HG02885 (cell line): ENCODE measurements around the gene MSI1.
"Not testable (repeated sequence)": the region's sequence is repeated elsewhere in the genome, so short reads cannot be mapped to it uniquely, and the experiment has no call there.

ENCODE experiments used
- ATAC-seq: cut with Tn5 transposase; IDR thresholded peaks from one replicate; pipeline ENCODE4 v1.9.1; 2021; ENCODE audit warnings: mild to moderate bottlenecking; ENCODE audit not compliant: unreplicated experiment, poor library complexity

The MSI1 gene

DNA sequence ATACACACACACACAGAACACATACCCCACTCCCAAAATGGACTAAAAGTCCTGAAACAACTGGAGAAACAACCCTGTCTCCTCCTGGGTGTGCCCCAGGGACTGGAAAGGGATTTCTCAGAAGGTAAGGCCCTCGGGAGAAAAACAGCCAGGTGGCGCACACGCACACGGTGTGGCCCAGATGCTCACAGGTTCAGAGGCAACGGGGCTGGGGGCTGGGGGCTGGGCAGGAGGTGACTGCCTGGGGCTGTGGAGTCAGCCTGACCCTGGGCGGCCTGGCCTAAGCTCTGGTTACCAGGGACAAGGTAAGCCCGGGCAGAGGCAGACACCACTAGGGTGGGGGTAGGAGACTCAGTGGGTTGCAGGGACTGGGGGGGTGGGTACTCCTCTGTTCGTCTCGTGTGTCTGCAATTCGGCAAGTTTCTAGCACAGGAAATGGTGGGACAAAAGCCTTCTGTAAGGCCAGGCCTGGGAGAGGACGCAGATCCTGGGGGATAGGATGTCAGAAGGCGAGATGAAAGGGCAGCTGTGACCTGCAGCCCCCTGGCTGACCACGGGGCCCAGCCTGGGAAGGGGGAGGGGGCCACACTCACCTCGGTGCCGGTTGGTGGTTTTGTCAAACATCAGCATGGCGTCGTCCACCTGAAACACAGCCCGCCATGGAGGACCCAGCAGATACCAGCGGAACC, 10.4 kb downstream of the MSI1 start:
- no peak for ATAC-seq

GRCh38 chr12:120357104-120357503, 11.9 kb downstream of the MSI1 start:
- ATAC-seq, result no peak

- no peak for ATAC-seq
Observed at GRCh38 chr12:120356567-120357030, 12.4 kb downstream of the MSI1 start.

GRCh38 chr12:120353556-120354317, 15.2 kb downstream of the MSI1 start:
- ATAC-seq, result no peak

- no peak for ATAC-seq
Observed at GRCh38 chr12:120353136-120353535, 15.8 kb downstream of the MSI1 start.

GRCh38 chr12:120352117-120352516, 16.8 kb downstream of the MSI1 start:
- no peak for ATAC-seq

GRCh38 chr12:120350576-120351350, 18.2 kb downstream of the MSI1 start:
- ATAC-seq, result no peak

DNA sequence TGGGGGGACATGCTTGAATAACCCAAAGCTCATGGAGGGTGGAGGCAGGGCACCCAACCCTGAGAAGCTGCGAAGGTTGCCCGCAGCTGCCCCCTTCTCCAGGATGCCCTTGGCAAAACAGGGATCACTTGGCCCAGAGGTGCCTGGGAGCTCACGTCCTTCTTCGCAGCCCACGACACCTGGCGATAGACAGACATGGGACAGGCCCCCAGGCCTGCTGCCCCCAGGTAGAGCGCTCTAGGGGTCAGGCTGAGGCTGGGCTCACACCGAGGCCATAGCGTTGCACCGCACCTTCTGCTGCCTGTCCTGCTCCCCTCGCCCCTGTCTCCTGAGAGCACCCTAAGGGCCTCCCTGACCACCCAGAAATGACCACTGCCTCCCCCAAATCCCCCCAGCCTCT, 21.2 kb downstream of the MSI1 start:
- no peak for ATAC-seq

DNA sequence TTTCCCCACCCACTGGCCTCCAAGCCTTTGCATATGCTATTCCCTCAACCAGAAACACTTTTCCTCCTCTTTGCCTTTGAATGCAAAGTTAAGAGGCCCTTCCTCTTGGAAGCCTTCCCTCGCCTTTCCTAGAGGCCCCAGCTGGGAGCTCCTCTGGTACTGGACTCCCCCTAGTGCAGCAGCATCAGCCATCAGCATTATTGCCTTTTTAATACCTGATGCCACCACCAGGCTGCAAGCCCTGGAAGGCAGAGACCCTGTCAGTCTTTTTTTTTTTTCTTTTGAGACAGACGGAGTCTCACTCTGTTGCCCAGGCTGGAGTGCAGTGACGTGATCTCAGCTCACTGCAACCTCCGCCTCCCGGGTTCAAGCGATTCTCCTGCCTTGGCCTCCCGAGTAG, 22.3 kb downstream of the MSI1 start:
- ATAC-seq, result no peak

DNA sequence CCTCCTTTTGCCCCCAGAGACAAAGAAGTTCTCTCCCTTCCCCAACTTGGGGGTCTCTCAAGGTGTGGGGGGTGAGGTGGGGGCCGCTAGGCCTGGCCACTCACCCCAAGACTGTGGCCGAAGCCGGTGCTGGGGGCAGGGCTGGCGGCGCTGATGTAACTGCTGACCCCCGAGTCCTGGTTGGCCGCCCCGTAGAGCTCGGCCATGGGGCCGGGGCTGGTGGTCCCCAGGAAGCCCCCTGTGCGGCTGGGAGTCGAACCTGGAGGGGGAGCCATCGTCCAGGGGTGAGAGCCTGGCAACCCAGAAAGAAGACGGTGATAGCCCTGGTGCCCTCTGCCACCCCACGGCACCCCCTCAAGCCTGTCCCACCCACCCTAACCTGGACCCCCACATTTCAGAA, 22.9 kb downstream of the MSI1 start:
- no peak for ATAC-seq

DNA sequence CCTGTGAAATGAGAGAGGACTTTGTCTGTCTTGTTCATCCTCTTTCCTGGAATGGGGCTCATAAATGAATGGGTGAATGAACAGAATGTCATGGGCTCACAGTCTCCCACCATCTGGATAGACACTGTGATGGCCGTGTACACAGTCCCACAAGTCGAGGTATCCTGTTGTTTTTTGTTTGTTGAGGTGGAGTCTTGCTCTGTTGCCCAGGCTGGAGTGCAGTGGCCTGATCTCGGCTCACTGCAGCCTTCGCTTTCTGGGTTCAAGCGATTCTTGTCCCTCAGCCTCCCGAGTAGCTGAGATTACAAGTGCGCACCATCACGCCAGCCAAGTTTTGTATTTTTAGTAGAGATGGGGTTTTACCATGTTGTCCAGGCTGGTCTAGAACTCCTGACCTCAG, 25.3 kb downstream of the MSI1 start:
- no peak for ATAC-seq

DNA sequence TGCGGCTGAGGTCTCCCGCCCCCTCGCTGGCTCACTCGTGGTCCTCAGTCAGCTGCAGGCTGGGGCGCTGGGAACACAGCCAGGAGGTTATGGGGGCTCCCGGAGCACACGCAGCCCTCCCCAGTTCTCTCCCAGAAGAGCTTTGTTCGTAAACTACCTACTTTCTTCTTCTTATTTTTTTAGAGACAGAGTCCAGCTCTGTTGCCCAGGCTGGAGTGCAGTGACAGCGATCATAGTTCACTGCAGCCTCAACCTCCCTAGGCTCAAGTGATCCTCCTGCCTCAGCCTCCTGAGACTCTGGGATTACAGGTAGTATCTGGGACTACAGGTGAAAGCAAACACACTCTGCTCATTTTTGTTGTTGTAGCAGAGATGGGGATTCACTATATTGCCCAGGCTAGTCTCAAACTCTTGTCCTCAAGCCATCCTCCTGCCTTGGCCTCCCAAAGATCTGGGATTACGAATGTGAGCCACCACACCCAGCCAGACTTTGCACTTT, 25.9 kb downstream of the MSI1 start:
- no peak for ATAC-seq

DNA sequence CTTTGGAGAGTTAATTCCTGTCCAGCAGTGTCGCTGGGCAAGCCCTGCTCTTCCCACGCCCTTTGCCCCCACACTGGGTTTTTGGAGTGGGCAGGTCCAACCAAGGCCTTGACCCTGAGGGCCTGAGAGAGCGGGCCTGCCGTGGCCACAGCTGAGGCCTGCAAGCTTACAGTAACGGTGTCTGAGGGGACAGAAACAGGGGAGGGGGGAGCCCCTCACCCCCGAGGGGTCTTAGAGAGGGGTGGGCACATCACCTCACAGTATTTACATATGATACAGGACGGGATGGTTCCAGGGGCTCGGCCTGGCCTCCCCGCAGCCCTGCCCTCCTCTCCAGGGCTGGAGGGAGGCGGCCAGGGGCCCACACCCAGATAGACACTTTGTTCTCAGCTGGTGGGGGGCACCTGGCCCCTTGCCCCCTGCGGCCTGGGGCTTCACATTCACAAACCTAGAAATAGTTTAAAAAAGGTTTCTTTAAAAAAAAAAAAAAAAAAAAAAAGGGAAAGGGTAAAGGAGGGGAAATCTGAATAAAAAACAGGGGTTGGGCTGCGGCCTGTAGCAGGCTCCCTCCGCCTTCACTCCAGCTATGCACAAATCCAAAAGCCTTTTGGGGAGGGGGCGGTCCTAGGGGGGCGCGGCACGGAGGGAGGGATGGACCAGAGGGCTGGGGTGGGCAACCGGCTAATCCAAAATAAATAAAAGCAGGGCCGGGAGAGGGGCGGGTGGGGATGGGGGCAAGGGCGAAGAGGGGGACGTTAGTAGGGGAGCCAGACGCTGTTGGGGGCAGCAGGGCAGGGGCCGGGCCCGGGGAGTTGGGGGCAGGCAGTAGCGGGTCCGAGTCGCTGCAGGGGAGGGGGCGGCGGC, 26.6 kb downstream of the MSI1 start:
- no peak for ATAC-seq

DNA sequence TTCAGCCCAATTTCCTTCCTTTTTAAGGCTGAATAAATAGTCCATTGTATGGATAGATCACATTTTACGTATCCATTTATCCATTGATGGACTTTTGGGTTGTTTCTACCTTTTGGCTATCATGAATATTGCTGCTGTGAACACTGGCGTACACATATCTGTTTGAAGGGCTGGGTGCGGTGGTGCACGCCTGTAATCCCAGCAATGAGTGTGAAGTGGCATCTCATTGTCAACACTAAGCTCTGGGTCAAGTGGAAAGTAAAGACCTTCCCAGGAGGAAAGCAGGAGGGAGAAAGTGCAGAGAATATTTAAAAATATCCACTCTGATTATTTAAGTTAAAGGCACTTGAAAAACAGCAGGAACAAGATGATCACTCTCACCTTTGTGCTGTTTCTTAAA, 29.7 kb downstream of the MSI1 start:
- no peak for ATAC-seq

GRCh38 chr12:120337730-120338129, 31.2 kb downstream of the MSI1 start:
- ATAC-seq, result no peak

DNA sequence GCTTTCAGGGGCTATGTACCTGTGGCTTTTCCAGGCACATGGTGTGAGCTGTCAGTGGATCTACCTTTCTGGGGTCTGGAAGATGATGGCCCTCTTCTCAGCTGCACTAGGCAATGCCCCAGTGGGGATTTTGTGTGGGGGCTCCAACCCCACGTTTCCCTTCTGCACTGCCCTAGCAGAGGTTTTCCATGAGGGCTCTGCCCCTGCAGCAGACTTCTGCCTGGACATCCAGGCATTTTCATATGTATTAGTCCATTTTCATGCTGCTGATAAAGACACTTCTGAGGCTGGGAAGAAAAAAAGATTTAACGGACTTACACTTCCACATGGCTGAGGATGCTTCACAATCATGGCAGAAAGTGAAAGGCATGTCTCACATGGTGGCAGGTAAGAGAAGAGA, 32.6 kb downstream of the MSI1 start:
- not testable (repeated sequence) for ATAC-seq

DNA sequence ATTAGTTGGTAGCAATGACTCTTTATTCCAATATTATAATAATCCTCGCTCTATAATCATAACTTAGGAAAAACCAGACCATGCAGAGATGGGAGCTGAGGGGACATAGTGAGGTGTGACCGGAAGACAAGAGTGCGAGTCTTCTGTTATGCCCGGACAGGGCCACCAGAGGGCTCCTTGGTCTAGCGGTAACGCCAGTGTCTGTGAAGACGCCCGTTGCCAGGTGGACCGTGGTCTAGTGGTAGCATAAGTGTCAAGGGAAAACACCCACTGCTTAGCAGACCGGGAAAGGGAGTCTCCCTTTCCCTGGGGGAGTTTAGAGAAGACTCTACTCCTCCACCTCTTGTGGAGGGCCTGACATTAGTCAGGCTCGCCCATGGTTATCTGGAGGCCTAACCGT, 33.5 kb downstream of the MSI1 start:
- not testable (repeated sequence) for ATAC-seq

DNA sequence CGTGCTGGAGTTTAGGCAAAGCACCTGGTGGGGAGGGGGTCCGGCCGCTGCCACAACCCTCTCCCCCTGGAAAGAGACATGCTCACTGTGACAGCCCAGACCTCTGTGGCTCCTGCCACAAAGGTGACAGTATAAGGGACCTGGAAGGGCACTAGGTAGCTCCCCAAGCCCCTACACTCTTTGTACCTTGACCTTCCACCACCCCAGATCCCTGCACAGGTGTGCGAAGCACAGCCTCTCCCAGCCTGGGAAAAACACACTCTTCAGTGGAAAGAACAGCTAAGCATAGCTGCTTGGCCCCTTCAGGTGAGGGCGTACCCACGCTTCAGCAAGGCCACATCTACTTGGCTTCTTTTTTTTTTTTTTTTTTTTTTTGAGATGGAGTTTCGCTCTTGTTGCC, 36.4 kb downstream of the MSI1 start:
- ATAC-seq, result no peak

- no peak for ATAC-seq
Observed at GRCh38 chr12:120332041-120332440, 36.9 kb downstream of the MSI1 start.

GRCh38 chr12:120331390-120331789, 37.6 kb downstream of the MSI1 start:
- ATAC-seq, result no peak
